ENCODE data around the gene TMEM43.

TMEM43 gene

GRCh38 chr3:14134291-14134690, 9.4 kb downstream of the TMEM43 start:
- Histone ChIP-seq H3K9me3 (ENCODE audit: control insufficient read depth, insufficient read depth, low read depth, low read length) (no peaks in the 10 kb centered on the region), H3K36me3 (ENCODE audit: control insufficient read depth in 2 of 2, insufficient read depth in 1 of 2, low read length in 2 of 2) (peaks cover 18 to 98% of the 10 kb centered on the region in 2 experiments), H3K27ac (ENCODE audit: extremely low read depth, low read depth, low read length) (no peak overlapping the region), H3K4me3 (ENCODE audit: low read depth, low read length) (no peak overlapping the region), H3K4me1 (ENCODE audit: control insufficient read depth, insufficient read depth, low read length) (no peaks in the 10 kb centered on the region)
- 0 out of 2 replicates have a peak, but pooled peaks have one; percentile 7 for TF ChIP-seq GLIS2 (tag by site-specific recombination; IDR thresholded peaks at IDR 0.05)
- no peak for TF ChIP-seq ZNF626 (tag by site-specific recombination; IDR thresholded peaks at IDR 0.05)
- ChIA-PET POLR2A (interaction anchor here (1.5 to 5.4 kb wide), 2 partner anchors 9 to 10 kb away, joined by 5 to 20 read pairs; partner anchors contain the start of genes CHCHD4 and TMEM43), CTCF (no interaction called here)

GRCh38 chr3:14135581-14135980, 10.7 kb downstream of the TMEM43 start:
- no peaks in the 10 kb centered on the region for H3K4me1 ChIP-seq (ENCODE audit: control insufficient read depth, insufficient read depth, low read length)
- H3K9me3 ChIP-seq (ENCODE audit: control insufficient read depth, insufficient read depth, low read depth, low read length): no peaks in the 10 kb centered on the region
- TF ChIP-seq ZNF670 (tag by site-specific recombination; IDR thresholded peaks at IDR 0.05; ENCODE audit: low read depth) (no peak), GLIS2 (tag by site-specific recombination; IDR thresholded peaks at IDR 0.05) (no peak), ZNF585B (tag by site-specific recombination; IDR thresholded peaks at IDR 0.05) (no peak)
- ChIA-PET POLR2A (interaction anchor here (5.4 kb wide), 1 partner anchor 10 kb away, joined by 20 read pairs; the partner anchor contains the start of genes CHCHD4 and TMEM43), CTCF (interaction anchor here (0.6 kb wide), 1 partner anchor 8 kb away, joined by 4 read pairs; no protein-coding TSS in a partner anchor)
- peaks cover 8 to 98% of the 10 kb centered on the region in 2 experiments; a peak in 2 of 3 replicates for H3K36me3 ChIP-seq (ENCODE audit: control insufficient read depth in 2 of 2, insufficient read depth in 1 of 2, low read length in 2 of 2)
- H3K4me3 ChIP-seq (ENCODE audit: low read depth, low read length): no peak overlapping the region
- no peak overlapping the region for H3K27ac ChIP-seq (ENCODE audit: extremely low read depth, low read depth, low read length)

GRCh38 chr3:14137004-14137403, 12.2 kb downstream of the TMEM43 start:
- ChIA-PET POLR2A (interaction anchor here (5.4 kb wide), 1 partner anchor 12 kb away, joined by 20 read pairs; the partner anchor contains the start of genes CHCHD4 and TMEM43), CTCF (no interaction called here)
- TF ChIP-seq ZFP41 (tag by site-specific recombination; IDR thresholded peaks at IDR 0.05; ENCODE audit: borderline replicate concordance) (no peak), PRDM10 (tag by site-specific recombination; IDR thresholded peaks at IDR 0.05) (0 out of 2 replicates have a peak, but pooled peaks have one; percentile 23)
- Histone ChIP-seq H3K4me1 (ENCODE audit: control insufficient read depth, insufficient read depth, low read length) (no peaks in the 10 kb centered on the region), H3K4me3 (ENCODE audit: low read depth, low read length) (no peak overlapping the region), H3K27ac (ENCODE audit: extremely low read depth, low read depth, low read length) (no peak overlapping the region), H3K9me3 (ENCODE audit: control insufficient read depth, insufficient read depth, low read depth, low read length) (no peaks in the 10 kb centered on the region), H3K36me3 (ENCODE audit: control insufficient read depth in 2 of 2, insufficient read depth in 1 of 2, low read length in 2 of 2) (peaks cover 1 to 98% of the 10 kb centered on the region in 2 experiments; a peak in 1 of 3 replicates)

GRCh38 chr3:14137445-14137844, 12.6 kb downstream of the TMEM43 start:
- TF ChIP-seq ZNF335 (tag by site-specific recombination; conservative IDR thresholded peaks at IDR 0.05) (peak; percentile 88), KLF7 (tag by site-specific recombination; IDR thresholded peaks at IDR 0.05; ENCODE audit: borderline replicate concordance) (no peak)
- H3K36me3 ChIP-seq (ENCODE audit: control insufficient read depth in 2 of 2, insufficient read depth in 1 of 2, low read length in 2 of 2): peaks cover 0 to 98% of the 10 kb centered on the region in 2 experiments; a peak in 1 of 3 replicates
- no peaks in the 10 kb centered on the region for H3K9me3 ChIP-seq (ENCODE audit: control insufficient read depth, insufficient read depth, low read depth, low read length)
- no peaks in the 10 kb centered on the region for H3K4me1 ChIP-seq (ENCODE audit: control insufficient read depth, insufficient read depth, low read length)
- CTCF ChIA-PET: no interaction called here
- H3K27ac ChIP-seq (ENCODE audit: extremely low read depth, low read depth, low read length): no peak overlapping the region
- POLR2A ChIA-PET: interaction anchor here (5.4 kb wide), 1 partner anchor 12 kb away, joined by 20 read pairs; the partner anchor contains the start of genes CHCHD4 and TMEM43
- no peak overlapping the region for H3K4me3 ChIP-seq (ENCODE audit: low read depth, low read length)

- Histone ChIP-seq H3K27ac (ENCODE audit: extremely low read depth, low read depth, low read length) (no peak overlapping the region), H3K36me3 (ENCODE audit: control insufficient read depth in 2 of 2, insufficient read depth in 1 of 2, low read length in 2 of 2) (peaks cover 0 to 92% of the 10 kb centered on the region in 2 experiments; a peak in 1 of 3 replicates), H3K9me3 (ENCODE audit: control insufficient read depth, insufficient read depth, low read depth, low read length) (no peaks in the 10 kb centered on the region), H3K4me1 (ENCODE audit: control insufficient read depth, insufficient read depth, low read length) (no peaks in the 10 kb centered on the region), H3K4me3 (ENCODE audit: low read depth, low read length) (no peak overlapping the region)
- POLR2A ChIA-PET: interaction anchor here (5.4 kb wide), 1 partner anchor 13 kb away, joined by 20 read pairs; the partner anchor contains the start of genes CHCHD4 and TMEM43
- peak; percentile 81 for TF ChIP-seq EGR2 (tag by site-specific recombination; IDR thresholded peaks at IDR 0.05; ENCODE audit: low read depth)
- no peak for TF ChIP-seq ZNF473 (tag by site-specific recombination; IDR thresholded peaks at IDR 0.05)
- peak; percentile 71 for TF ChIP-seq ZFHX2 (tag by site-specific recombination; conservative IDR thresholded peaks at IDR 0.05)
- TF ChIP-seq ZBTB49 (tag by site-specific recombination; IDR thresholded peaks at IDR 0.05; ENCODE audit: low read depth): no peak
- no peak for TF ChIP-seq REPIN1 (tag by site-specific recombination; IDR thresholded peaks at IDR 0.05; ENCODE audit: low read depth)
- TF ChIP-seq GLIS1 (tag by site-specific recombination; IDR thresholded peaks at IDR 0.05): no peak
- 0 out of 2 replicates have a peak, but pooled peaks have one; percentile 30 for TF ChIP-seq KLF9 (tag by site-specific recombination; IDR thresholded peaks at IDR 0.05; ENCODE audit: low read depth)
- CTCF ChIA-PET: no interaction called here
Observed at GRCh38 chr3:14138109-14138877, 13.4 kb downstream of the TMEM43 start.
